ENCODE measurements around the gene ZBED2. TPM values are rescaled to one million over a fixed set of nuclear protein-coding genes. Genes with fewer than 3 reads are reported as not detected.
A peak's percentile ranks its signal among the peaks of the same experiment; 100 is the strongest.

Gene ZBED2
- total and polyA plus RNA-seq, 11 donors: 0.12 to 0.93 (median 0.56) TPM; not detected in 8

GRCh38 chr3:111617912-111618601 lies 22.9 kb upstream of the ZBED2 start:
- Histone ChIP-seq H3K4me1 (peaks cover 0 to 8% (median 0%) of the 10 kb centered on the region in 12 donors), H3K9me3 (no peaks in the 10 kb centered on the region), H3K27me3 (no peaks in the 10 kb centered on the region), H3K4me3 (no peak overlapping the region), H3K27ac (no peak overlapping the region), H3K36me3 (no peaks in the 10 kb centered on the region)
- DNase-seq (peak in 1 of 5 donors; percentile 21), ATAC-seq (no peak)
- TF ChIP-seq POLR2A (IDR thresholded peaks at IDR 0.05) (no peak), CTCF (IDR thresholded peaks at IDR 0.05) (no peak)
- 88 to 91% (median 90%) methylated on average over 3 to 5 of the region's 5 CpGs for WGBS, 4 donors
- intact Hi-C loops (cut with DNase I): no loop called here

DNA sequence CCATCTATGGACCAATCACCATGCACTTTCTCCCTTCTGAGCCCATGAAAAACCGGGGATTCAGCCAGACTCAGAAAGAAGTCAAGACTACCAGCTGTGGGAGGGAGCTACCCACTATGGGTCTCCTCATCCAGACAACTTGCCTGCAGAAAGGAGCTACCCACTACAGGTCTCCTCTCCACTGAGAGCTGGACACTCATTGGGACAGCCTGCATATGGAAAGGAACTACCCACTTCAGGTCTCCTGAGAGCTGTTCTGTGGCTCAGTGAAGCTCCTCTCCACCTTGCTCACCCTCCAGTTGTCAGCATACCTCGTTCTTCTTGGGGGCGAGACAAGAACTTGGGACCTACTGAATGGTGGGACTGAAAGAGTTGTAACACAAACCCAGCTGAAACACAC lies 22.3 kb upstream of the ZBED2 start:
- no peak overlapping the region for H3K27ac ChIP-seq
- TF ChIP-seq POLR2A (IDR thresholded peaks at IDR 0.05): no peak
- no peak for TF ChIP-seq CTCF (IDR thresholded peaks at IDR 0.05)
- no peak for ATAC-seq
- intact Hi-C loops (cut with DNase I): no loop called here
- H3K36me3 ChIP-seq: no peaks in the 10 kb centered on the region
- DNase-seq: no peak
- no peak overlapping the region for H3K4me3 ChIP-seq
- no peaks in the 10 kb centered on the region for H3K27me3 ChIP-seq
- H3K9me3 ChIP-seq: no peaks in the 10 kb centered on the region
- H3K4me1 ChIP-seq: peaks cover 0 to 8% (median 0%) of the 10 kb centered on the region in 12 donors
- 86 to 93% (median 92%) methylated on average over 3 of the region's 3 CpGs for WGBS, 4 donors

DNA sequence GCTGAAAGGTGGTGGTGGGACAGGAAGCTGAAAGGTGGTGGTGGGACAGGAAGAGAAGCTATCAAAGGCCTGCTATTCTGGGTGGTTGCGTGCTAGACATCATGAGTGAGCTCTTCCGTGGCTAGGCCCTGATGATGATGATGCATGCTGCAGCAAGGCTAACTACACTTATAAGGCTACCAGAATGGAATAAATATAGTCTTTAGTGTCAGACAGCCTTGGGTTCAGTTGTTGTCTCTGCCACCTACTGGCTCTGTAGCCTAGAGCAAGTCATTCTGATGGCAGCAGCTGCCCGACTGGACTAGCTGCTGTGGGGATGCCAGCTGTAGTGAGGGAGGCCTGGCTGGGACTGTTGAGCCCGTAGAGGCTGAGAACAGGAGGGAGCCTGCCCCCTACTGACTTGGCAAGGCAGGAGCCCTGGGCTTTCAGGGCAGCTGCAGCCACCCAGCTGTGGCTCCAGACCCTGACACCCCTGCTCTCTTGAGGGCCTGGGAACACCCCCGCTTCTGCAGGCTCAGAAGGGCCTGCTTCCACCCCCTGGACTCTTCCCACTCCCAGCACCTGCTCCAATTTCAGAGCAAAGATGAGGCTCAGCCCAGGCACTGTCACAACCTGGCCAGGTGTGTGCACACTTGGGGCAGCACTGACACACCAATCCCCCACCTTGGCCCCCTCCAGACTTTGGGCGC lies 21.4 kb upstream of the ZBED2 start:
- 80 to 89% (median 86%) methylated on average over 5 to 6 of the region's 6 CpGs for WGBS, 4 donors
- H3K9me3 ChIP-seq: no peaks in the 10 kb centered on the region
- no peak for TF ChIP-seq CTCF (IDR thresholded peaks at IDR 0.05)
- no peak for TF ChIP-seq POLR2A (IDR thresholded peaks at IDR 0.05)
- DNase-seq (no peak), ATAC-seq (no peak)
- H3K4me3 ChIP-seq: no peak overlapping the region
- H3K27ac ChIP-seq: peak overlapping the region in 1 of 12 donors; percentile 33
- no peaks in the 10 kb centered on the region for H3K36me3 ChIP-seq
- no peaks in the 10 kb centered on the region for H3K27me3 ChIP-seq
- intact Hi-C loops (cut with DNase I): no loop called here
- H3K4me1 ChIP-seq: peaks cover 0 to 8% (median 0%) of the 10 kb centered on the region in 12 donors

- Histone ChIP-seq H3K9me3 (no peaks in the 10 kb centered on the region), H3K4me3 (no peak overlapping the region), H3K36me3 (no peaks in the 10 kb centered on the region), H3K4me1 (peaks cover 0 to 9% (median 0%) of the 10 kb centered on the region in 12 donors), H3K27ac (peak overlapping the region in 1 of 12 donors; percentile 33), H3K27me3 (no peaks in the 10 kb centered on the region)
- DNase-seq: no peak
- ATAC-seq: no peak
- WGBS, 4 donors: 53 to 70% (median 62%) methylated on average over 3 of the region's 3 CpGs
- TF ChIP-seq CTCF (IDR thresholded peaks at IDR 0.05): no peak
- TF ChIP-seq POLR2A (IDR thresholded peaks at IDR 0.05): no peak
- intact Hi-C loops (cut with DNase I): no loop called here
These were observed 20.7 kb upstream of the ZBED2 start for GRCh38 chr3:111615880-111616279.

Measured in heart left ventricle (tissue), 16 donors.